ENCODE measurements around the gene FGF18. TPM values are rescaled to one million over a fixed set of nuclear protein-coding genes. Genes with fewer than 3 reads are reported as not detected.

FGF18 gene
- total and polyA plus RNA-seq, 9 of the 15 experiments (the other 6 are each of a cell fraction or from before 2014, with no cell fraction given), result 0.05 to 0.18 (median 0.11) TPM; not detected in 6

DNA sequence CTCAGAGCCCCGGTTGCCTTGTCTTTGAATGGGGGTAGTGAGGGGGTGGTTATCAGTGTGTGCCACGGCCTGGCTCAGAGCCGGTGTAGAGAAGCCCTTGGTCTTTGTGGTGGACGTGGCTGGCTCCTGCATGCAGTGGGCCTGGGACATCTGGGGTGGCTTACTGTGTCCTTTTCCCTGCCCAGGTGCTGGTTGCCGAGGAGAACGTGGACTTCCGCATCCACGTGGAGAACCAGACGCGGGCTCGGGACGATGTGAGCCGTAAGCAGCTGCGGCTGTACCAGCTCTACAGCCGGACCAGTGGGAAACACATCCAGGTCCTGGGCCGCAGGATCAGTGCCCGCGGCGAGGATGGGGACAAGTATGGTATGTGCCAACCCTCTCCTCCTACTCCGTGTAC, 16.5 kb downstream of the FGF18 start:
- ChIA-PET POLR2A (interaction anchor here (1.1 kb wide), 1 partner anchor 12 kb away, joined by 4 read pairs; no protein-coding TSS in a partner anchor), CTCF (ENCODE audit: low intra/inter-chr PET ratio) (no interaction called here)
- intact Hi-C loops (cut with micrococcal nuclease) (no loop called here), in situ Hi-C loops (cut with MboI) (no loop called here)
- Histone ChIP-seq H3K4me2 (ENCODE audit: insufficient read depth, low read length) (no peak overlapping the region), H3K79me2 (ENCODE audit: control insufficient read depth, insufficient read depth, low read length) (no peaks in the 10 kb centered on the region), H4K20me1 (replicated peaks; ENCODE audit: control insufficient read depth, insufficient read depth, low read length) (0 out of 2 replicates have a peak, but pooled peaks cover 5% of the 10 kb centered on the region), H3K4me1 (replicated peaks in 1 of 2; ENCODE audit: control insufficient read depth in 2 of 2, insufficient read depth in 2 of 2, low read length in 2 of 2) (peaks cover 5 to 19% of the 10 kb centered on the region in 2 experiments; a peak in 4 of 5 replicates), H3K27me3 (ENCODE audit: control insufficient read depth in 2 of 2, insufficient read depth in 2 of 2, low read length in 2 of 2) (peaks cover 0 to 21% of the 10 kb centered on the region in 2 experiments; a peak in 3 of 5 replicates), H2AFZ (ENCODE audit: low read depth, low read length) (no peak overlapping the region), H3K27ac (ENCODE audit: extremely low read depth, low read depth, low read length) (no peak overlapping the region), H3K4me3 (no peak overlapping the region), H3K9me3 (replicated peaks; ENCODE audit: control insufficient read depth, insufficient read depth, low read depth, low read length) (no peaks in the 10 kb centered on the region), H3K36me3 (ENCODE audit: control insufficient read depth, insufficient read depth, low read length) (no peaks in the 10 kb centered on the region), H3K9me1 (ENCODE audit: control insufficient read depth, insufficient read depth, low read length) (no peaks in the 10 kb centered on the region), H3K9ac (ENCODE audit: insufficient read depth in 1 of 2, low read depth in 2 of 2, low read length in 2 of 2) (no peak overlapping the region)
- DNase-seq (ENCODE audit: extremely low read depth in 1 of 4, low spot score in 3 of 4), result no peak
- ATAC-seq, result no peak
- FAIRE-seq, result no peak
- TF ChIP-seq TEAD1 (CRISPR knock-in tag; IDR thresholded peaks at IDR 0.05) (no peak), ETV6 (IDR thresholded peaks at IDR 0.05; ENCODE audit: borderline replicate concordance in 1 of 2, low read depth in 2 of 2, low read length in 1 of 2) (no peak), ETV6 (CRISPR knock-in tag; IDR thresholded peaks at IDR 0.05; ENCODE audit: borderline replicate concordance) (no peak), SMARCA4 (IDR thresholded peaks at IDR 0.05) (no peak), RCOR1 (IDR thresholded peaks at IDR 0.05; ENCODE audit: borderline replicate concordance in 1 of 2, low read depth in 2 of 2, low read length in 2 of 2) (no peak)
- TF ChIP-seq, protein P1, sequence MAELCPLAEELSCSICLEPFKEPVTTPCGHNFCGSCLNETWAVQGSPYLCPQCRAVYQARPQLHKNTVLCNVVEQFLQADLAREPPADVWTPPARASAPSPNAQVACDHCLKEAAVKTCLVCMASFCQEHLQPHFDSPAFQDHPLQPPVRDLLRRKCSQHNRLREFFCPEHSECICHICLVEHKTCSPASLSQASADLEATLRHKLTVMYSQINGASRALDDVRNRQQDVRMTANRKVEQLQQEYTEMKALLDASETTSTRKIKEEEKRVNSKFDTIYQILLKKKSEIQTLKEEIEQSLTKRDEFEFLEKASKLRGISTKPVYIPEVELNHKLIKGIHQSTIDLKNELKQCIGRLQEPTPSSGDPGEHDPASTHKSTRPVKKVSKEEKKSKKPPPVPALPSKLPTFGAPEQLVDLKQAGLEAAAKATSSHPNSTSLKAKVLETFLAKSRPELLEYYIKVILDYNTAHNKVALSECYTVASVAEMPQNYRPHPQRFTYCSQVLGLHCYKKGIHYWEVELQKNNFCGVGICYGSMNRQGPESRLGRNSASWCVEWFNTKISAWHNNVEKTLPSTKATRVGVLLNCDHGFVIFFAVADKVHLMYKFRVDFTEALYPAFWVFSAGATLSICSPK (IDR thresholded peaks at IDR 0.05; ENCODE audit: borderline replicate concordance), result no peak
- TF ChIP-seq, protein P2, sequence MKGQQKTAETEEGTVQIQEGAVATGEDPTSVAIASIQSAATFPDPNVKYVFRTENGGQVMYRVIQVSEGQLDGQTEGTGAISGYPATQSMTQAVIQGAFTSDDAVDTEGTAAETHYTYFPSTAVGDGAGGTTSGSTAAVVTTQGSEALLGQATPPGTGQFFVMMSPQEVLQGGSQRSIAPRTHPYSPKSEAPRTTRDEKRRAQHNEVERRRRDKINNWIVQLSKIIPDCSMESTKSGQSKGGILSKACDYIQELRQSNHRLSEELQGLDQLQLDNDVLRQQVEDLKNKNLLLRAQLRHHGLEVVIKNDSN (CRISPR knock-in tag; IDR thresholded peaks at IDR 0.05), result no peak
- 32% methylated on average over 20 of the region's 20 CpGs for WGBS (ENCODE audit: insufficient coverage, low coverage, missing lambda C conversion rate)
- no TSS peak for BruUV-seq (replicated peaks)
